ENCODE measurements around the gene GALNT8. TPM values are rescaled to one million over a fixed set of nuclear protein-coding genes. Genes with fewer than 3 reads are reported as not detected.

The GALNT8 gene
- total and polyA plus RNA-seq, 9 of the 15 experiments (the other 6 are each of a cell fraction or from before 2014, with no cell fraction given): 0.11 to 0.23 (median 0.21) TPM; not detected in 6

DNA sequence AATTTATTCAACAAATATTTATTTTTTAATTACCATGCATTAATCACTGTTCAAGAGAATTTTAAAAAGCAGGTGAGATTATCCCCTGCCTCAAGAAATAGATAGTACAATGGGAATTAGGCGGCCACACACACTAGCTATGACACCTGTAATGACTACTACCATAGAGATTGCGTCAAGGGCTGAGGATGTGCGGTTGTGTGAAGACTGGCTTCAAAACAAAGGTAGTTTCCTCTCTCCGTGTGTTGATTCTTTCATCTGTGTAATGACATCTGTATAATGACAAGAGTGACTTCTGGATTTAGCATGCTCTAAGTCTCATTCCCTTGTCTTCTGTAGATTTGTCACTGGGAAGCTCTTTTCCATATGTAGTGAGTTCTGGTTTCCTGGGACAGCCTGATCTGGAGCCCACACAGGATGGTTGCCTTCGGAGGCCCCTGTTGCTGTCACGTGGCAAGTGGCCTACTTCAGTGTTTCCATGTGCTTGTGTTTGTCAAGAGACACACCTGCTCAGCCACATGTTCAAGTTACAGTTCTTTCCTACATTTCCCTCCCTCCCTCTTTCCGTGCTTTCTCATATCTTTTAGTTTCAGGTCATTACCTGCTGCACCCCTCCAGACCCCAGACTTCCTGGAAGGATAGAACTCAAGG, 64.3 kb downstream of the GALNT8 start:
- no TSS peak for BruUV-seq (replicated peaks)
- Histone ChIP-seq H3K36me3 (ENCODE audit: control insufficient read depth, insufficient read depth, low read length) (no peaks in the 10 kb centered on the region), H3K9me3 (replicated peaks; ENCODE audit: control insufficient read depth, insufficient read depth, low read depth, low read length) (no peaks in the 10 kb centered on the region), H3K9ac (ENCODE audit: insufficient read depth in 1 of 2, low read depth in 2 of 2, low read length in 2 of 2) (no peak overlapping the region), H3K9me1 (ENCODE audit: control insufficient read depth, insufficient read depth, low read length) (no peaks in the 10 kb centered on the region), H3K79me2 (ENCODE audit: control insufficient read depth, insufficient read depth, low read length) (no peaks in the 10 kb centered on the region), H3K27ac (ENCODE audit: extremely low read depth, low read depth, low read length) (no peak overlapping the region), H3K4me1 (replicated peaks in 1 of 2; ENCODE audit: control insufficient read depth in 2 of 2, insufficient read depth in 2 of 2, low read length in 2 of 2) (no peaks in the 10 kb centered on the region), H2AFZ (ENCODE audit: low read depth, low read length) (no peak overlapping the region), H3K4me3 (no peak overlapping the region), H3K4me2 (ENCODE audit: insufficient read depth, low read length) (no peak overlapping the region), H4K20me1 (replicated peaks; ENCODE audit: control insufficient read depth, insufficient read depth, low read length) (no peaks in the 10 kb centered on the region), H3K27me3 (ENCODE audit: control insufficient read depth in 2 of 2, insufficient read depth in 2 of 2, low read length in 2 of 2) (peaks cover 0 to 5% of the 10 kb centered on the region in 2 experiments; a peak in 2 of 5 replicates)
- DNase-seq (ENCODE audit: extremely low read depth in 1 of 4, low spot score in 3 of 4) (no peak), FAIRE-seq (no peak), ATAC-seq (no peak)
- intact Hi-C loops (cut with micrococcal nuclease) (no loop called here), in situ Hi-C loops (cut with MboI) (no loop called here)
- TF ChIP-seq ZNF668 (CRISPR knock-in tag; IDR thresholded peaks at IDR 0.05) (no peak), L3MBTL2 (IDR thresholded peaks at IDR 0.05) (no peak), IRF2 (CRISPR knock-in tag; IDR thresholded peaks at IDR 0.05) (no peak), JUND (IDR thresholded peaks at IDR 0.05; ENCODE audit: borderline replicate concordance, low read depth, low read length) (no peak), JUND (tag; IDR thresholded peaks at IDR 0.05; ENCODE audit: borderline replicate concordance, low read depth, low read length) (no peak), NFIC (IDR thresholded peaks at IDR 0.05) (no peak), SRSF3 (IDR thresholded peaks at IDR 0.05; ENCODE audit: insufficient read depth, low read length) (no peak), NR2C2 (CRISPR knock-in tag; IDR thresholded peaks at IDR 0.05) (no peak), NR2C2 (tag; IDR thresholded peaks at IDR 0.05) (no peak), HMGN3 (IDR thresholded peaks at IDR 0.05; ENCODE audit: borderline replicate concordance, extremely low read depth, insufficient read length, low read depth, low read length) (no peak), GATAD2B (IDR thresholded peaks at IDR 0.05; ENCODE audit: borderline replicate concordance) (no peak)
- TF ChIP-seq, protein P1, sequence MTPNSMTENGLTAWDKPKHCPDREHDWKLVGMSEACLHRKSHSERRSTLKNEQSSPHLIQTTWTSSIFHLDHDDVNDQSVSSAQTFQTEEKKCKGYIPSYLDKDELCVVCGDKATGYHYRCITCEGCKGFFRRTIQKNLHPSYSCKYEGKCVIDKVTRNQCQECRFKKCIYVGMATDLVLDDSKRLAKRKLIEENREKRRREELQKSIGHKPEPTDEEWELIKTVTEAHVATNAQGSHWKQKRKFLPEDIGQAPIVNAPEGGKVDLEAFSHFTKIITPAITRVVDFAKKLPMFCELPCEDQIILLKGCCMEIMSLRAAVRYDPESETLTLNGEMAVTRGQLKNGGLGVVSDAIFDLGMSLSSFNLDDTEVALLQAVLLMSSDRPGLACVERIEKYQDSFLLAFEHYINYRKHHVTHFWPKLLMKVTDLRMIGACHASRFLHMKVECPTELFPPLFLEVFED (CRISPR knock-in tag; conservative IDR thresholded peaks at IDR 0.05): no peak
- CTCF ChIA-PET (ENCODE audit: low intra/inter-chr PET ratio): no interaction called here
- 0% methylated on average over 5 of the region's 7 CpGs for WGBS (ENCODE audit: insufficient coverage, low coverage, missing lambda C conversion rate)
- POLR2A ChIA-PET: no interaction called here

Measured in K562 (cell line).